NCI-H1048 (cell line): ENCODE measurements around the gene CENPN.

ENCODE experiments used
- DNase-seq: peaks from one replicate; lab custom pipeline; 2025; lab: John Stamatoyannopoulos, UW

CENPN gene

DNA sequence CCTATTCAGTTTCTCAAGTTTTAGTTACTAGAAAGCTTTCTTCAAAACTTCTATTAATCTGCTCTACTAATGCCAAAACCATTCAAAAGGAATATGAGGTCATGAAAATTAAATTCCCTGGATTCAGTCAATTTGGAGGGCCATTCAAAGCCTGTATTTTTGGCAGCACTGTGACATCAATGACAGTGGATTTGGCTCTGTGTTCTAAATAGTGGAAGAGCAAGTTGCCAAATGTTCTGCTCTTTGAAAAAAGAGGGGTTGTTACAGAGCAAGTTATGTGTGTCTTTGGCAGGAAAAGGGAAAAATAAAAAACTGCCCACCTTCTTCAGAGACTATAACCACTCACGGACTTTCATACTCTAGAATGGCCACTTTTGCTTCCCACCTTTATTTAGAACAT, 73.2 kb downstream of the CENPN start:
- DNase-seq: no peak

DNA sequence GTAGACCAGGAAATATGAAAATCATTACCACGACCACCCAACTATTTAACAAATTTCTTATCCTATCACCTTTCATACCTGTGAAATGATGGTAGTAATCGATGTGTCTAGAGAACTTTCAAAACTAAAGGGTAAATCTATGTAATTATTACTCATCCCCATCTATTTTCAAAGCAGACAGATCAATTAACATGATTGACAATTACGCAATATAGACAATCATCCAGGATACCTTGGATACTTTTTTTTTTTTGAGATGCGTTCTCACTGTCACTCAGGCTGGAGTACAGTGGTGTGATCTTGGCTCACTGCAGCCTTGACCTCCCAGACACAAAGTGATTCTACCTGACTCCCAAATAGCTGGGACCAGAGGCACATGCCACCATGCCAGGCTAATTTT, 74.0 kb downstream of the CENPN start:
- no peak for DNase-seq
